Mammary epithelial cell (primary cell): ENCODE data around the gene ZCRB1.

Experiments
- CTCF ChIP-seq, 2 donors: IDR thresholded peaks in 1 of 2; conservative IDR thresholded peaks in 1 of 2; 2 replicates each; pipeline ENCODE4 v1.5.1; 2011 to 2012; ENCODE audit warnings: inconsistent platforms in 2 of 2, low read length in 2 of 2, mild to moderate bottlenecking in 2 of 2, control low read depth in 1 of 2, low read depth in 1 of 2; ENCODE audit not compliant: insufficient read depth in 1 of 2; ENCODE audit errors: extremely low read depth in 1 of 2
- EZH2 ChIP-seq: IDR thresholded peaks from 2 replicates; pipeline ENCODE4 v1.6.1; 2012; ENCODE audit warnings: low read length, inconsistent platforms, borderline replicate concordance

- TF ChIP-seq CTCF (conservative IDR thresholded peaks at IDR 0.05 in 1 of 2, IDR thresholded peaks at IDR 0.05 in 1 of 2; ENCODE audit: extremely low read depth in 1 of 2, insufficient read depth in 1 of 2, low read depth in 1 of 2, low read length in 2 of 2): no peak
- no peak for TF ChIP-seq EZH2
These were observed 44.1 kb upstream of the ZCRB1 start for GRCh38 chr12:42370013-42370412.
